ENCODE results near the gene PHAF1. TPM values are rescaled to one million over a fixed set of nuclear protein-coding genes. Genes with fewer than 3 reads are reported as not detected.

The PHAF1 gene
- total and polyA plus RNA-seq, 2 of the 13 experiments (the other 11 are each of a cell fraction or from before 2014, with no cell fraction given): 48.3 to 174 TPM

GRCh38 chr16:67191995-67192681, 82.4 kb downstream of the PHAF1 start, which contains the start of gene E2F4 (continued):
- TF ChIP-seq, protein P1, sequence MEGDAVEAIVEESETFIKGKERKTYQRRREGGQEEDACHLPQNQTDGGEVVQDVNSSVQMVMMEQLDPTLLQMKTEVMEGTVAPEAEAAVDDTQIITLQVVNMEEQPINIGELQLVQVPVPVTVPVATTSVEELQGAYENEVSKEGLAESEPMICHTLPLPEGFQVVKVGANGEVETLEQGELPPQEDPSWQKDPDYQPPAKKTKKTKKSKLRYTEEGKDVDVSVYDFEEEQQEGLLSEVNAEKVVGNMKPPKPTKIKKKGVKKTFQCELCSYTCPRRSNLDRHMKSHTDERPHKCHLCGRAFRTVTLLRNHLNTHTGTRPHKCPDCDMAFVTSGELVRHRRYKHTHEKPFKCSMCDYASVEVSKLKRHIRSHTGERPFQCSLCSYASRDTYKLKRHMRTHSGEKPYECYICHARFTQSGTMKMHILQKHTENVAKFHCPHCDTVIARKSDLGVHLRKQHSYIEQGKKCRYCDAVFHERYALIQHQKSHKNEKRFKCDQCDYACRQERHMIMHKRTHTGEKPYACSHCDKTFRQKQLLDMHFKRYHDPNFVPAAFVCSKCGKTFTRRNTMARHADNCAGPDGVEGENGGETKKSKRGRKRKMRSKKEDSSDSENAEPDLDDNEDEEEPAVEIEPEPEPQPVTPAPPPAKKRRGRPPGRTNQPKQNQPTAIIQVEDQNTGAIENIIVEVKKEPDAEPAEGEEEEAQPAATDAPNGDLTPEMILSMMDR (CRISPR knock-in tag; IDR thresholded peaks at IDR 0.05): peak; percentile 41
- TF ChIP-seq ZNF260 (CRISPR knock-in tag; IDR thresholded peaks at IDR 0.05; ENCODE audit: borderline replicate concordance, low read depth): no peak
- TF ChIP-seq ZNF143 (CRISPR knock-in tag; IDR thresholded peaks at IDR 0.05): peak; percentile 79
- no peak for TF ChIP-seq CCAR2 (optimal IDR thresholded peaks at IDR 0.05; ENCODE audit: low read depth, low read length)
- peak; percentile 49; the same call in 1 of the 2 replicates for TF ChIP-seq ZMAT3 (CRISPR knock-in tag; conservative IDR thresholded peaks at IDR 0.05)
- TF ChIP-seq MTA1 (CRISPR knock-in tag; IDR thresholded peaks at IDR 0.05; ENCODE audit: borderline replicate concordance): no peak
- TF ChIP-seq ZNF672 (CRISPR knock-in tag; IDR thresholded peaks at IDR 0.05): no peak
- TF ChIP-seq TBP (CRISPR knock-in tag; IDR thresholded peaks at IDR 0.05): no peak
- TF ChIP-seq ZNF75D (CRISPR knock-in tag; IDR thresholded peaks at IDR 0.05; ENCODE audit: borderline replicate concordance): no peak
- TF ChIP-seq NONO (IDR thresholded peaks at IDR 0.05): no peak
- peak; percentile 90 for TF ChIP-seq NONO (CRISPR knock-in tag; conservative IDR thresholded peaks at IDR 0.05)
- TF ChIP-seq ERF (CRISPR knock-in tag; IDR thresholded peaks at IDR 0.05): peak; percentile 92
- TF ChIP-seq FOXP1 (IDR thresholded peaks at IDR 0.05): no peak
- no peak for TF ChIP-seq FOXP1 (CRISPR knock-in tag; IDR thresholded peaks at IDR 0.05)
- no peak for TF ChIP-seq TIGD3 (CRISPR knock-in tag; IDR thresholded peaks at IDR 0.05; ENCODE audit: borderline replicate concordance)
- TF ChIP-seq ZBTB2 (CRISPR knock-in tag; IDR thresholded peaks at IDR 0.05; ENCODE audit: low read depth): peak; percentile 91
- TF ChIP-seq ZNF383 (CRISPR knock-in tag; IDR thresholded peaks at IDR 0.05; ENCODE audit: borderline replicate concordance): no peak
- TF ChIP-seq TP53 (CRISPR knock-in tag; conservative IDR thresholded peaks at IDR 0.05): 0 out of 2 replicates have a peak, but pooled peaks have one; percentile 26
- no peak for TF ChIP-seq NR3C1 (CRISPR knock-in tag; IDR thresholded peaks at IDR 0.05)
- peak; percentile 72 for TF ChIP-seq CBX1 (IDR thresholded peaks at IDR 0.05; ENCODE audit: low read depth)
- peak; percentile 61 for TF ChIP-seq ZNF263 (CRISPR knock-in tag; IDR thresholded peaks at IDR 0.05)
- TF ChIP-seq ZNF101 (CRISPR knock-in tag; IDR thresholded peaks at IDR 0.05; ENCODE audit: borderline replicate concordance, low read depth): no peak
- TF ChIP-seq CHD4 (IDR thresholded peaks at IDR 0.05; ENCODE audit: borderline replicate concordance, low read length): no peak
- TF ChIP-seq, protein P2, sequence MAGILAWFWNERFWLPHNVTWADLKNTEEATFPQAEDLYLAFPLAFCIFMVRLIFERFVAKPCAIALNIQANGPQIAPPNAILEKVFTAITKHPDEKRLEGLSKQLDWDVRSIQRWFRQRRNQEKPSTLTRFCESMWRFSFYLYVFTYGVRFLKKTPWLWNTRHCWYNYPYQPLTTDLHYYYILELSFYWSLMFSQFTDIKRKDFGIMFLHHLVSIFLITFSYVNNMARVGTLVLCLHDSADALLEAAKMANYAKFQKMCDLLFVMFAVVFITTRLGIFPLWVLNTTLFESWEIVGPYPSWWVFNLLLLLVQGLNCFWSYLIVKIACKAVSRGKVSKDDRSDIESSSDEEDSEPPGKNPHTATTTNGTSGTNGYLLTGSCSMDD (CRISPR knock-in tag; IDR thresholded peaks at IDR 0.05): no peak
- TF ChIP-seq NPAS2 (CRISPR knock-in tag; IDR thresholded peaks at IDR 0.05; ENCODE audit: borderline replicate concordance): no peak
- TF ChIP-seq TOE1 (CRISPR knock-in tag; IDR thresholded peaks at IDR 0.05): no peak
- TF ChIP-seq TCF12 (IDR thresholded peaks at IDR 0.05): no peak
- TF ChIP-seq TCF12 (CRISPR knock-in tag; IDR thresholded peaks at IDR 0.05): peak; percentile 72; the same call in 1 of the 2 replicates

Measured in HepG2 (cell line).